SK-N-SH (cell line): ENCODE measurements around the gene DNMT3A.

Experiments
- SIN3A ChIP-seq: IDR thresholded peaks from 2 replicates; pipeline ENCODE4 v1.6.1; 2012; ENCODE audit warnings: low read depth, mild to moderate bottlenecking, low read length, moderate library complexity, borderline replicate concordance
- TF ChIP-seq, protein P1 (sequence below): IDR thresholded peaks from 2 replicates; pipeline ENCODE4 v1.6.1; 2012; ENCODE audit warnings: mild to moderate bottlenecking, low read depth, low read length, moderate library complexity

DNA sequence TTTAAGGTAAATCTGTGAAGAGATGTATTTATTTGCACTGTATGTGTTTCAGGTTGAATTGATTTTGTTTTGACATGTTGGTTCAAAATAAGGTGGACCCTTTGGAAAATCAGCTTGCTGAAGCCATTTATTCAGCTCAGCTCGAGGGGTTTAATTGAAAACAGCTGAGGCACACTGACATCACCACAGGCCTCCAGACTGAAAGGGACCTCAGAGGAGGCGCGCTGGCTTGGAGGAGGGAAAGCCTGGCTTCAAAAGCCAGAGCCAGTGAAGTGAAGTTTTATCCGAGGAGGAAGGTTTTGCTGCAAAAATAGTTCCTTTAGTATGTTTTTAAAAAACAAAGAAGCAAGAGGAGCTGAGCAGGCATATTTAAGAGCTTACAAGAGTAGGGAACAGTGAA, 26.9 kb upstream of the DNMT3A start:
- TF ChIP-seq, protein P1, sequence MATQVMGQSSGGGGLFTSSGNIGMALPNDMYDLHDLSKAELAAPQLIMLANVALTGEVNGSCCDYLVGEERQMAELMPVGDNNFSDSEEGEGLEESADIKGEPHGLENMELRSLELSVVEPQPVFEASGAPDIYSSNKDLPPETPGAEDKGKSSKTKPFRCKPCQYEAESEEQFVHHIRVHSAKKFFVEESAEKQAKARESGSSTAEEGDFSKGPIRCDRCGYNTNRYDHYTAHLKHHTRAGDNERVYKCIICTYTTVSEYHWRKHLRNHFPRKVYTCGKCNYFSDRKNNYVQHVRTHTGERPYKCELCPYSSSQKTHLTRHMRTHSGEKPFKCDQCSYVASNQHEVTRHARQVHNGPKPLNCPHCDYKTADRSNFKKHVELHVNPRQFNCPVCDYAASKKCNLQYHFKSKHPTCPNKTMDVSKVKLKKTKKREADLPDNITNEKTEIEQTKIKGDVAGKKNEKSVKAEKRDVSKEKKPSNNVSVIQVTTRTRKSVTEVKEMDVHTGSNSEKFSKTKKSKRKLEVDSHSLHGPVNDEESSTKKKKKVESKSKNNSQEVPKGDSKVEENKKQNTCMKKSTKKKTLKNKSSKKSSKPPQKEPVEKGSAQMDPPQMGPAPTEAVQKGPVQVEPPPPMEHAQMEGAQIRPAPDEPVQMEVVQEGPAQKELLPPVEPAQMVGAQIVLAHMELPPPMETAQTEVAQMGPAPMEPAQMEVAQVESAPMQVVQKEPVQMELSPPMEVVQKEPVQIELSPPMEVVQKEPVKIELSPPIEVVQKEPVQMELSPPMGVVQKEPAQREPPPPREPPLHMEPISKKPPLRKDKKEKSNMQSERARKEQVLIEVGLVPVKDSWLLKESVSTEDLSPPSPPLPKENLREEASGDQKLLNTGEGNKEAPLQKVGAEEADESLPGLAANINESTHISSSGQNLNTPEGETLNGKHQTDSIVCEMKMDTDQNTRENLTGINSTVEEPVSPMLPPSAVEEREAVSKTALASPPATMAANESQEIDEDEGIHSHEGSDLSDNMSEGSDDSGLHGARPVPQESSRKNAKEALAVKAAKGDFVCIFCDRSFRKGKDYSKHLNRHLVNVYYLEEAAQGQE, result no peak
- TF ChIP-seq SIN3A, result no peak
